HG03060 (cell line): ENCODE data around the gene THOC5.
"Not testable (repeated sequence)": the region's sequence is repeated elsewhere in the genome, so short reads cannot be mapped to it uniquely, and the experiment has no call there.

ENCODE experiments used
- ATAC-seq: cut with Tn5 transposase; IDR thresholded peaks from one replicate; pipeline ENCODE4 v1.9.1; 2021; ENCODE audit warnings: low read depth, moderate number of reproducible peaks; ENCODE audit not compliant: unreplicated experiment

The THOC5 gene

DNA sequence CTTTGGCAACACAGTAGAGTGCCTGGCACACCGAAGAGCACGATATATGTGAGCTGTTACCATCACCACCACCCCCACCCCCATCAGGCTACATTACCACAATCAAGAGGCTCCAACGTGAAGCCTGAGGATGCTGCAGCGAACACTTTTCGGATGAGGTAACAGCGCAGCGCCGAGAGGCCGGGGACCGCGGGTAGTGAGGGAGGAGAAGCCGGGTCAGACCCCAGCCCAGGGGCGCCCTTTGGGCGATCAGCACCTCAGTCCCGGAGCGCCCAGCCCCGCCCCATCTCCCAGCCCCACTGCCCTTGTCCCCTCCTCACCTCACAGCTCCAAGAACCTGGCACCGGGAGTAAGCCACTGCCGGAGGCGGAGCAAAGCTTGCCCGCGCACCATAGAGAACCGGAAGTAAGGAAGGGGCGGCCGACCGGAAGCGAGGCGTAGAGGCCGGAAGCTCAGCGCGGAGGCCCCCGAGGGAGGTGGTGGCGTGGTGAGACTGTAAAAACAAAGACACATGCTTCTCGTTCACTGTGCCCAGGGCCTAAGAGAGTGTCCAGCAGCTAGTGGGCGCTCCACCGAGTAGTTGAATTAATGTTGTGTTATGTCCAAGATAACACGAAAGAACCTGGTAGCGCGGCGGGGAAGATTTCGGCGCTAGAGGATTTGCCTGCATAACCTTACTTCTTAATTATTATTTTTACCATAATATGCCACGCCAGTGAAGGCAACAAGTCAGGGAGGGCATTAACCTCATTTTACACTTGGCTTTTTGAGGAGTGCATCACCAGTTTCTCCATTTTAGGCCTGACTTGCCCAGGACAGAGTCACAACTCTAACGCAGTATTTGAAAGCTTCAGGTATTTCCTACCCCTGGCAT lies at the start of gene THOC5:
Gene THOC5, minus strand, starts transcription at position 407 of the 874 bp plus-strand sequence. CDS start 4,610 bp downstream, outside the sequence.
- ATAC-seq, result peak; percentile 84

GRCh38 chr22:29598684-29599020 lies 45.1 kb upstream of the THOC5 start:
- ATAC-seq, result no peak

GRCh38 chr22:29597871-29598683 lies 44.5 kb upstream of the THOC5 start:
- ATAC-seq, result not testable (repeated sequence)

- ATAC-seq, result no peak
Measured at GRCh38 chr22:29596408-29596807, 42.9 kb upstream of the THOC5 start.

DNA sequence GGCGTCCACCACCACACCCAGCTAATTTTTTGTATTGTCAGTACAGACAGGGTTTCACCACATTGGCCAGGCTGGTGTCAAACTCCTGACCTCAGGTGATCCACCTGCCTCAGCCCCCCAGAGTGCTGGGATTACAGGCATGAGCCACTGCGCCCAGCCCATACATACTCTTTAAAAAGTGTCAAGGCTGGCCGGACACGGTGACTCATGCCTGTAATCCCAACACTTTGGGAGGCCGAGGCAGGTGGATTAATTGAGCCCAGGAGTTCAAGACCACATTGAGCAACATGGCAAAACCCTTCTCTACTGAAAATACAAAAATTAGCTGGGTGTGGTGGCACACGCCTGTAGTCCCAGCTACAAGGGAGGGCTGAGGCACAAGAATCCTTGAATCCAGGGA lies 40.9 kb upstream of the THOC5 start:
- not testable (repeated sequence) for ATAC-seq

- no peak for ATAC-seq
Measured at GRCh38 chr22:29593923-29594322, 40.4 kb upstream of the THOC5 start.

GRCh38 chr22:29587938-29588699 lies 34.6 kb upstream of the THOC5 start:
- no peak for ATAC-seq

- not testable (repeated sequence) for ATAC-seq
Measured at GRCh38 chr22:29586193-29586705, 32.7 kb upstream of the THOC5 start.

GRCh38 chr22:29584975-29585374 lies 31.4 kb upstream of the THOC5 start:
- ATAC-seq, result no peak

DNA sequence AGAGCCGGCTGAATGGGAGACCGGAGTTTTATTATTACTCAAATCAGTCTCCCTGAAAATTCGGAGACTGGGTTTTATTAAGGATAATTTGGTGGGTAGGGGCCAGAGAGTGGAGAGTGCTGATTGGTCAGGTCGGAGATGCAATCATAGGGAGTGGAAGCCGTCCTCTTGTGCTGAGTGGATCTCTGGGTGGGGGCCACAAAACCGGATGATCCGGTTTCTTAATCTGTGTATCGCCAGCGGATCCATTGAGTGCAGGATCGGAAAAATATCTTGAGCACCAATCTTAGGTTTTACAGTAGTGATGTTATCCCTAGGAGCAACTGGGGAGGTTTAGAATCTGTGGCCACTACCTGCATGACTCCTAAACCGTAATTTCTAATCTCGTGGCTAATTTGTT lies 28.2 kb upstream of the THOC5 start:
- ATAC-seq, result no peak

- ATAC-seq, result no peak
Measured at GRCh38 chr22:29580200-29580810, 26.7 kb upstream of the THOC5 start.

- ATAC-seq, result no peak
Measured at GRCh38 chr22:29578462-29579200, 25.1 kb upstream of the THOC5 start.

DNA sequence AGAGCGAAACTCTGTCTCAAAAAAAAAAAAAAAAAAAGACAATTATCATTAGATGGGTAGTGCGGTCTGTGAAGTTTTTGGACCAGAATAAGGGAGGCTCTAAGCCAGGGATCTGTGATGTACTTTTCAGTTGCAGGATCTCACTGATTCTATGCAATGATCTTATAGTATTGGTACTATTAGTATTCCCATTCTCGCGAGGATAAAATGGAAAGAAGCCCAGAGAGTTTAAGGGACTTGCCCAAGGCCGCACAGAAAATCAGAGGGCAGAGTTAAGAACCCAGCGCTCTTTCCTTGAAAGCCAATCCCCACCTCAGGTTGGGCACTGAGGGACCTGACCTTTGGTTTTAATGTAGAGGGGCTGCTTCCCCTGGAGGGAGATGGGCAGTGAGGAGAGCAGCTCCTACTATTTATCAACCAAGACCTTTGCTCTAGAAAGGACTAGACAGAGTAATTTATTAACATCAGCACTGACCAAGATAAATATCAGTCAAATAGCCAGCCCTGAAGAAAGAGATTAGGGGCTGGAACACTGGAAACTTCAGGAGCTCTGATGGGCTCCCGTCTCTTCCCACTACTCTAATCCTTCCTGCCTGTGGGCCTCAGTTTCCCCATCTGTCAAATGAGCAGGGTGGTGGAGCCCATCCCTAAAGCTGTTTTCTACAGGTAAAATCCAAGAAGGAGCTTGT lies 21.3 kb upstream of the THOC5 start:
- no peak for ATAC-seq

DNA sequence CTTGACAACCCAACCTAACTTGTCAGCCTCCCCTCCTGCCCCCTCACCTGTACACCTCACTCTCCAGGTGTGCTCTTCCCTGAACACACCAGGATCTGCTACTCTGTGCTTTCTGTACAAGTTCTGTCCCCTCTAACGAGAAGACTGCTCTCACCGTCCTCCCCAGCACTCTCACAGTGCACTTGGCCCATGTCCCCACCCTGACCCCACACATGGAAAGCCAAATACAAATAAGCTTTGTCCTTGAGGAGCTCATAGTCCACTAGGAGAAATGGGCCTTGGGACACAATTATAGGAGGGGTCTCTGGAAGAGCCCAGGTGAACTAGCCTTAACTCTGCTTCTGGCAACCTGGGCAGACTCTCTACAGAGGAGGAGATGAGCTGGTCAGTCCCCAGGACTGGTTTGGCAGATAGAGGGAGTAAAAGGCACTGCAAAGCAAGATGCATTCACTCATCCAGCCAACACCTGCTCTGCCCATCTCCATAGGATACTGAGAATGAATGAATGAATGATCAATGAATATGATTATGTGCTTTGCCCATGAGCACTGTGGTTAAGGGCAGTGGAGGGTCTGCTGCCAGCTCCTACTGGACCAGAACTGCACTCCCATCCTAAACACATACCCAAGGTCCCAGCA lies 17.5 kb upstream of the THOC5 start:
- ATAC-seq, result no peak

DNA sequence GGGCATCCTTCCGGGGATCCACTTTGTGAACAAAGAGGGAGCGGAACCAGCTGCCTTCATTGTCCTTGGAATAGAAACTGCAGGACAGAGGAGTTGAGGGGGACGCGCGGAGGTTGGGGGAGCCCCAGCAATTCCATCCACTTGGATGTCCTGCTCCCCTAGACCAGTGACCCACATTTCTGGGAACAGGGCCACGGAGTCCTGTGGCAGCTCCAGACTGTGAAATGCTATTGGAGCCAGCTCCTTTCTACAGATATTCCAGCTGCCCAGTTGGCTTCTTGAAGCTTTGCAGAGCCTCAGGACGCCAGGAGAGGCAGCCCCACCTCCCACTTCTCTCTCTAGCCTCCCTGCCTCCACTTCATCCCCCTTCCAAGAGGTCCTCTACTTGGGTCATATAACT lies 16.9 kb upstream of the THOC5 start:
- ATAC-seq, result no peak

GRCh38 chr22:29569011-29569678 lies 15.6 kb upstream of the THOC5 start:
- no peak for ATAC-seq

- ATAC-seq, result no peak
Measured at GRCh38 chr22:29567338-29567737, 13.8 kb upstream of the THOC5 start.

DNA sequence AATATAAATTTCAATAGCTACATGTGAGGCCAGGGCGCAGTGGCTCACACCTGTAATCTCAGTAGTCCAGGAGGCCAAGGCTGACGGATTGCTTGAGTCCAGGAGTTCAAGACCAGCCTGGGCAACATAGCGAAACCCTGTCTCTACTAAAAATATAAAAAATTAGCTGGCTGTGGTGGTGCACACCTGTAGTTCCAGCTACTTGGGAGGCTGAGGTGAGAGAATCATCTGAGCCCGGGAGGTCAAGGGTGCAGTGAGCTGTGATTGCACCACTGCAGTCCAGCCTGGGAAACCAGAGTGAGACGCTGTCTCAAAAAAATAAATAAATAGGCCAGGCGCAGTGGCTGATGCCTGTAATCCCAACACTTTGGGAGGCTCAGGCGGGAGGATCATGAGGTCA lies 13.0 kb upstream of the THOC5 start:
- not testable (repeated sequence) for ATAC-seq
